ENCODE measurements around the gene VPS39.

Gene VPS39

GRCh38 chr15:42166225-42166940 lies 41.7 kb downstream of the VPS39 start:
- Histone ChIP-seq H3K4me3 (ENCODE audit: low read depth in 1 of 2, low read length in 2 of 2) (no peak overlapping the region), H3K27ac (ENCODE audit: low read length) (no peak overlapping the region), H2AFZ (ENCODE audit: low read depth, low read length) (no peak overlapping the region), H3K4me2 (ENCODE audit: insufficient read depth, low read length) (no peak overlapping the region), H3K27me3 (ENCODE audit: insufficient read depth, low read length, poor library complexity) (no peaks in the 10 kb centered on the region), H3K9ac (ENCODE audit: low read depth, low read length) (no peak overlapping the region), H3K36me3 (ENCODE audit: insufficient read depth, low read length) (peaks cover 88% of the 10 kb centered on the region), H3K4me1 (ENCODE audit: insufficient read depth, low read length) (no peaks in the 10 kb centered on the region), H4K20me1 (ENCODE audit: insufficient read depth, low read length) (no peaks in the 10 kb centered on the region), H3K9me3 (ENCODE audit: insufficient read depth, low read length, severe bottlenecking) (no peaks in the 10 kb centered on the region), H3K79me2 (ENCODE audit: insufficient read depth, low read length) (no peaks in the 10 kb centered on the region)
- TF ChIP-seq CTCF (IDR thresholded peaks at IDR 0.05; ENCODE audit: borderline replicate concordance, extremely low read depth, low read length, poor library complexity, severe bottlenecking) (no peak), EZH2 (IDR thresholded peaks at IDR 0.05; ENCODE audit: borderline replicate concordance, low read depth, low read length, severe bottlenecking) (no peak)
- ATAC-seq (ENCODE audit: insufficient read depth, low read depth) (no peak), DNase-seq (no peak)

DNA sequence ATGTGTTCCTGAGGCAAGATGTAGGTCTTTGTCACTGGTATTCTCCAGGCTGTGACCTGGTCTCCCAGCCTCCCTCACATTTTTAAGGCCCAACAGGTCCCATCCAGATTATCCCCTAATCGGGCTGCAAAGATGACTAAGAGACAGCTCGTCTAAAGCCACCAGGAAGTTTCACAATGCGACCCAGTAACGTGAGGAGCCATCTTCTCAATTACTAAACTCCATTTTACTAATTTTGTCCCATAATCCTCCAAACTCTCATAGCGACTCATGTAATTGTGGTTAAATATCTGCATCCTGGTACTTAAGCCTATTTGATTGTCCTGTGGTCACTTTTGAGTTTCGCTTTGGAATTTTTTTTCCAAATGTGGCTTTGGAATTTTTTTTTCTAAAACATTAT lies 43.0 kb downstream of the VPS39 start:
- no peak overlapping the region for H3K4me3 ChIP-seq (ENCODE audit: low read depth in 1 of 2, low read length in 2 of 2)
- peaks cover 92% of the 10 kb centered on the region for H3K36me3 ChIP-seq (ENCODE audit: insufficient read depth, low read length)
- H3K27ac ChIP-seq (ENCODE audit: low read length): no peak overlapping the region
- no peak for ATAC-seq (ENCODE audit: insufficient read depth, low read depth)
- no peaks in the 10 kb centered on the region for H3K79me2 ChIP-seq (ENCODE audit: insufficient read depth, low read length)
- H2AFZ ChIP-seq (ENCODE audit: low read depth, low read length): no peak overlapping the region
- no peak overlapping the region for H3K4me2 ChIP-seq (ENCODE audit: insufficient read depth, low read length)
- TF ChIP-seq CTCF (IDR thresholded peaks at IDR 0.05; ENCODE audit: borderline replicate concordance, extremely low read depth, low read length, poor library complexity, severe bottlenecking) (no peak), EZH2 (IDR thresholded peaks at IDR 0.05; ENCODE audit: borderline replicate concordance, low read depth, low read length, severe bottlenecking) (no peak)
- H3K9ac ChIP-seq (ENCODE audit: low read depth, low read length): no peak overlapping the region
- no peaks in the 10 kb centered on the region for H4K20me1 ChIP-seq (ENCODE audit: insufficient read depth, low read length)
- H3K4me1 ChIP-seq (ENCODE audit: insufficient read depth, low read length): no peaks in the 10 kb centered on the region
- no peak for DNase-seq
- no peaks in the 10 kb centered on the region for H3K9me3 ChIP-seq (ENCODE audit: insufficient read depth, low read length, severe bottlenecking)
- no peaks in the 10 kb centered on the region for H3K27me3 ChIP-seq (ENCODE audit: insufficient read depth, low read length, poor library complexity)

GRCh38 chr15:42163947-42164550 lies 44.1 kb downstream of the VPS39 start:
- Histone ChIP-seq H3K36me3 (ENCODE audit: insufficient read depth, low read length) (peaks cover 96% of the 10 kb centered on the region), H3K27me3 (ENCODE audit: insufficient read depth, low read length, poor library complexity) (no peaks in the 10 kb centered on the region), H2AFZ (ENCODE audit: low read depth, low read length) (no peak overlapping the region), H3K9ac (ENCODE audit: low read depth, low read length) (no peak overlapping the region), H4K20me1 (ENCODE audit: insufficient read depth, low read length) (no peaks in the 10 kb centered on the region), H3K4me1 (ENCODE audit: insufficient read depth, low read length) (no peaks in the 10 kb centered on the region), H3K9me3 (ENCODE audit: insufficient read depth, low read length, severe bottlenecking) (no peaks in the 10 kb centered on the region), H3K4me2 (ENCODE audit: insufficient read depth, low read length) (no peak overlapping the region), H3K27ac (ENCODE audit: low read length) (no peak overlapping the region), H3K4me3 (ENCODE audit: low read depth in 1 of 2, low read length in 2 of 2) (no peak overlapping the region), H3K79me2 (ENCODE audit: insufficient read depth, low read length) (no peaks in the 10 kb centered on the region)
- DNase-seq (no peak), ATAC-seq (ENCODE audit: insufficient read depth, low read depth) (no peak)
- TF ChIP-seq CTCF (IDR thresholded peaks at IDR 0.05; ENCODE audit: borderline replicate concordance, extremely low read depth, low read length, poor library complexity, severe bottlenecking): no peak
- no peak for TF ChIP-seq EZH2 (IDR thresholded peaks at IDR 0.05; ENCODE audit: borderline replicate concordance, low read depth, low read length, severe bottlenecking)

Measured in DND-41 (cell line).